PFSK-1 (cell line): ENCODE data around the gene TYROBP.

Experiments used
- POLR2AphosphoS5 ChIP-seq: IDR thresholded peaks from 2 replicates; pipeline ENCODE4 v1.6.1; 2012; ENCODE audit warnings: low read depth, mild to moderate bottlenecking, control low read depth, low read length, moderate library complexity
- SIN3A ChIP-seq: IDR thresholded peaks from 2 replicates; pipeline ENCODE4 v1.6.1; 2012; ENCODE audit warnings: mild to moderate bottlenecking, low read length, moderate library complexity, borderline replicate concordance; ENCODE audit not compliant: insufficient read depth
- TAF1 ChIP-seq: IDR thresholded peaks from 2 replicates; pipeline ENCODE4 v1.6.1; 2012; ENCODE audit warnings: low read length, control low read depth, borderline replicate concordance; ENCODE audit not compliant: insufficient read depth

GRCh38 chr19:35870798-35871197, 37.3 kb downstream of the TYROBP start:
- no peak for TF ChIP-seq POLR2AphosphoS5
- no peak for TF ChIP-seq SIN3A
- no peak for TF ChIP-seq TAF1
